ENCODE data around the gene CRKL. TPM values are rescaled to one million over a fixed set of nuclear protein-coding genes. Genes with fewer than 3 reads are reported as not detected.
"Not testable (repeated sequence)": the region's sequence is repeated elsewhere in the genome, so short reads cannot be mapped to it uniquely, and the experiment has no call there.

Gene CRKL
- polyA plus RNA-seq, 3 donors, result 26.0 to 37.5 (median 29.4) TPM

DNA sequence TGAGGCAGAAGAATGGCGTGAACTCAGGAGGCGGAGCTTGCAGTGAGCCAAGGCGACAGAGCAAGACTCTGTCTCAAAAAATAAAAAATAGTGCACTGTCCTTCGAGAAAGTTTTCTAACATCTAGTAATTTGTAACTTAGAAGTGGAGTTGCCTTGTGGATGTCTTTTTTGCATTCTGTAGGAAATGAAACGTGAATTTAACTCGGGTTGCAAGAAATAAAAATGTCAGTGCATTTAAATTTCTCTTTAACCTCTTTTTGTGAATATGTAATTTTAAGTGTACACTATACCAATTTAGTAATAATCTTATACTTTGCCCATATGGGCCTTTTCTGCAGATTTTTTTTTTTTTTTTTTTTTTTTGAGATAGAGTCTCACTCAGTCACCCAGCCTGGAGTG is 26.2 kb upstream of the CRKL start:
- Histone ChIP-seq H3K27me3 (ENCODE audit: control insufficient read depth in 2 of 2, insufficient read depth in 2 of 2, low read length in 2 of 2) (no peaks in the 10 kb centered on the region), H2AFZ (ENCODE audit: insufficient read depth, low read depth, low read length, poor library complexity, severe bottlenecking) (no peak overlapping the region)

DNA sequence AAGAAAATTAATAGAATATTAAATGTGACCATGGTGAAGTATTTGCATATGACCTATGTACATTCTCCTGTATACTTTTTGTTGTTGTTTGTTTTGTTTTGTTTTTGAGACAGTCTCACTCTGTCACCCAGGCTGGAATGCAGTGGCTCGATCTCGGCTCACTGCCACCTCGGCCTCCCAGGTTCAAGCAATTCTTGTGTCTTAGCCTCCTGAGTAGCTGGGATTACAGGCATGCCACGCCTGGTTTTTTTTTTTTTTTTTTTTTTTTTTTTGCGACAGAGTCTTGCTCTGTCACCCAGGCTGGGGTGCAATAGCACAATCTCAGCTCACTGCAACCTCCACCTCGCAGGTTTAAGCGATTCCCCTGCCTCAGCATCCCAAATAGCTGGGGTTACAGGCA is 19.5 kb upstream of the CRKL start:
- H3K4me1 Mint-ChIP-seq; H3K9ac ChIP-seq (ENCODE audit: insufficient read depth, low read length, poor library complexity, severe bottlenecking); H4K20me1 ChIP-seq (ENCODE audit: insufficient read depth, low read length); H3K9me3 Mint-ChIP-seq; H3K4me3 Mint-ChIP-seq; H3K27me3 ChIP-seq (ENCODE audit: control insufficient read depth in 2 of 2, insufficient read depth in 2 of 2, low read length in 2 of 2); H3K36me3 Mint-ChIP-seq; H3K4me2 ChIP-seq (replicated peaks; ENCODE audit: extremely low read depth, low read length, poor library complexity, severe bottlenecking); H3K36me3 ChIP-seq (replicated peaks in 1 of 2; ENCODE audit: control insufficient read depth in 1 of 2, insufficient read depth in 2 of 2, low read length in 2 of 2); H3K27me3 Mint-ChIP-seq (ENCODE audit: low read depth in 3 of 3); H3K4me3 ChIP-seq (replicated peaks in 1 of 3; ENCODE audit: low read depth in 2 of 3, low read length in 3 of 3); H3K27ac Mint-ChIP-seq; H3K27ac ChIP-seq (ENCODE audit: low read depth in 1 of 2, low read length in 2 of 2); H3K4me1 ChIP-seq (ENCODE audit: control insufficient read depth in 1 of 2, insufficient read depth in 2 of 2, low read length in 2 of 2); H3K79me2 ChIP-seq (ENCODE audit: insufficient read depth, low read length); H3K9me3 ChIP-seq (replicated peaks in 1 of 2; ENCODE audit: control insufficient read depth in 1 of 2, insufficient read depth in 1 of 2, low read length in 2 of 2); DNase-seq; intact Hi-C loops (cut with micrococcal nuclease); H2AFZ ChIP-seq (ENCODE audit: insufficient read depth, low read depth, low read length, poor library complexity, severe bottlenecking): not testable (repeated sequence)
- WGBS (ENCODE audit: insufficient coverage), result 89% methylated on average over 3 of the region's 7 CpGs

More for the DNA sequence above, 26.2 kb upstream of the CRKL start:
- Mint-ChIP-seq H3K27ac (no peak overlapping the region), H3K27me3 (ENCODE audit: low read depth in 3 of 3) (peaks cover 0 to 3% (median 1%) of the 10 kb centered on the region in 3 donors), H3K4me1 (no peaks in the 10 kb centered on the region), H3K36me3 (peaks cover 32 to 38% of the 10 kb centered on the region in 2 donors), H3K9me3 (no peaks in the 10 kb centered on the region), H3K4me3 (no peak overlapping the region)
- TF ChIP-seq, protein P1, sequence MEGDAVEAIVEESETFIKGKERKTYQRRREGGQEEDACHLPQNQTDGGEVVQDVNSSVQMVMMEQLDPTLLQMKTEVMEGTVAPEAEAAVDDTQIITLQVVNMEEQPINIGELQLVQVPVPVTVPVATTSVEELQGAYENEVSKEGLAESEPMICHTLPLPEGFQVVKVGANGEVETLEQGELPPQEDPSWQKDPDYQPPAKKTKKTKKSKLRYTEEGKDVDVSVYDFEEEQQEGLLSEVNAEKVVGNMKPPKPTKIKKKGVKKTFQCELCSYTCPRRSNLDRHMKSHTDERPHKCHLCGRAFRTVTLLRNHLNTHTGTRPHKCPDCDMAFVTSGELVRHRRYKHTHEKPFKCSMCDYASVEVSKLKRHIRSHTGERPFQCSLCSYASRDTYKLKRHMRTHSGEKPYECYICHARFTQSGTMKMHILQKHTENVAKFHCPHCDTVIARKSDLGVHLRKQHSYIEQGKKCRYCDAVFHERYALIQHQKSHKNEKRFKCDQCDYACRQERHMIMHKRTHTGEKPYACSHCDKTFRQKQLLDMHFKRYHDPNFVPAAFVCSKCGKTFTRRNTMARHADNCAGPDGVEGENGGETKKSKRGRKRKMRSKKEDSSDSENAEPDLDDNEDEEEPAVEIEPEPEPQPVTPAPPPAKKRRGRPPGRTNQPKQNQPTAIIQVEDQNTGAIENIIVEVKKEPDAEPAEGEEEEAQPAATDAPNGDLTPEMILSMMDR (IDR thresholded peaks at IDR 0.05), result no peak
- Histone ChIP-seq H3K4me1 (ENCODE audit: control insufficient read depth in 1 of 2, insufficient read depth in 2 of 2, low read length in 2 of 2) (no peaks in the 10 kb centered on the region), H3K27ac (ENCODE audit: low read depth in 1 of 2, low read length in 2 of 2) (no peak overlapping the region), H3K4me3 (replicated peaks in 1 of 3; ENCODE audit: low read depth in 2 of 3, low read length in 3 of 3) (no peak overlapping the region), H3K36me3 (replicated peaks in 1 of 2; ENCODE audit: control insufficient read depth in 1 of 2, insufficient read depth in 2 of 2, low read length in 2 of 2) (peaks cover 35 to 42% of the 10 kb centered on the region in 2 donors), H3K4me2 (replicated peaks; ENCODE audit: extremely low read depth, low read length, poor library complexity, severe bottlenecking) (no peak overlapping the region), H4K20me1 (ENCODE audit: insufficient read depth, low read length) (no peaks in the 10 kb centered on the region), H3K9me3 (replicated peaks in 1 of 2; ENCODE audit: control insufficient read depth in 1 of 2, insufficient read depth in 1 of 2, low read length in 2 of 2) (no peaks in the 10 kb centered on the region), H3K79me2 (ENCODE audit: insufficient read depth, low read length) (no peaks in the 10 kb centered on the region), H3K9ac (ENCODE audit: insufficient read depth, low read length, poor library complexity, severe bottlenecking) (no peak overlapping the region)
- intact Hi-C loops (cut with micrococcal nuclease), result no loop called here
- 100% methylated on average over 4 of the region's 6 CpGs for WGBS (ENCODE audit: insufficient coverage)
- no peak for DNase-seq

Measured in CD14-positive monocyte (primary cell).